Superior temporal gyrus (tissue), 1 donor: ENCODE data around the gene CELA3A.
"Not testable (repeated sequence)": the region's sequence is repeated elsewhere in the genome, so short reads cannot be mapped to it uniquely, and the experiment has no call there.

Experiments
- DNase-seq: peaks from one replicate; pipeline ENCODE4 v3.0.0-alpha.2; 2016; ENCODE audit errors: extremely low spot score

The CELA3A gene

DNA sequence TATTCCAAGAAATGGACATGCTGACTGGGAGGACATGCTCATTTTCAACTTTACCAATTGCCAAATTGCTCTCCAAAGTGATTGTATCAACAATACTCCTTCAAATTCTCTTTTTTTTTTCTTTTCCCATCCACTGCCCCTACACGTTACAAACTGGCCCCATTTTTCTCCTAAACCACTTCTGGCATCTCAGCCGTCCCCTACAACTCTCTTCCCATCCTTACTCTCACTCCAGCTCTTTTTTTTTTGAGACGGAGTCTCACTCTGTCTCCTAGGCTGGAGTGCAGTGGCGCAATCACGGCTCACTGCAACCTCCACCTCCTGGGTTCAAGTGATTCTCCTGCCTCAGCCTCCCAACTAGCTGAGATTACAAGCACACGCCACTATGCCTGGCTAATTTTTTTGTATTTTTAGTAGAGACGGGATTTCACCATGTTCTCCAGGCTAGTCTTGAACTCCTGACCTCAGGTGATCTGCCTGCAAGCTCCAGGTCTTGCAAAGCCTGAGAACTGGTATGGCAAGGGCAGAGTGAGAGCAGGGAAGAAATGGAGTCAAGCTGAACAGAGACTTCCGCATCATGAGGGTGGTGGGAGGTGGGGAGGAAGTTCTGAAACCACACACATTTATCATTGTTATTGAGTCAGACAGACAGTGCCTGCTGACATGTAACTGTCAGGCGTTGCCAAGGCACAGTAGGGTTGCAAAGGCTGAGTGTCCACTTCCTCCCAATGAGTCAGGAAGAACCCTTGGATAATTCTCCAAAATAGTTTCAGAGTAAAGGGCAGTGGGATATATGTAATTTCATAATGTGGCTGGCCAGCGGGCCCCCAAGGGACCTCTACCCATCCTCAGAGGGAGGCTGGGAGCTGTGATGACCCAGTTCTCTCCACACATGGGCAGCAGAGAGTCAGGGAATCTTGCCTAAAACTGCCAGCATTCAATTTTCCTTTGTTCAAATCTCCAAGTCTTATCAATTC is 17.4 kb downstream of the CELA3A start:
- DNase-seq, result no peak

GRCh38 chr1:22021061-22021460 is 19.6 kb downstream of the CELA3A start:
- no peak for DNase-seq

GRCh38 chr1:22024485-22025367 is 23.3 kb downstream of the CELA3A start:
- peak; percentile 89 for DNase-seq

GRCh38 chr1:22025368-22026155 is 24.1 kb downstream of the CELA3A start:
- peak; percentile 50 for DNase-seq

DNA sequence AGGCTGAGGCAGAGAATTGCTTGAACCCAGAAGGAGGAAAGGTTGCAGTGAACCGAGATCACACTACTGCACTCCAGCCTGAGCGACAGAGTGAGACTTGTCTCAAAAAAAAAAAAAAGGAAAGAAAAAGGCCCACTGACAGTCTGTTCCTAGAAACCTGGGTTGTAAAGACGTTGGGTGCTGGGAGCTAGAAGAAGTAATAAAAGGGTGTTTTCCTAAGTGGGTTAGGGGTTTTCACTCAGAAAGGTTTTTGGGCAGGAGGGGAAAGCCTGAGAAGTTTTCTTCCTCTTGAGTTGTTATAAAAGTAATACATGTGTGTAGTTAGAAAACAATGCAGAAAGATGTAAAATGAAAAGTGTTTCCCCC is 25.4 kb downstream of the CELA3A start:
- no peak for DNase-seq

GRCh38 chr1:22030057-22030456 is 28.6 kb downstream of the CELA3A start:
- DNase-seq, result no peak

DNA sequence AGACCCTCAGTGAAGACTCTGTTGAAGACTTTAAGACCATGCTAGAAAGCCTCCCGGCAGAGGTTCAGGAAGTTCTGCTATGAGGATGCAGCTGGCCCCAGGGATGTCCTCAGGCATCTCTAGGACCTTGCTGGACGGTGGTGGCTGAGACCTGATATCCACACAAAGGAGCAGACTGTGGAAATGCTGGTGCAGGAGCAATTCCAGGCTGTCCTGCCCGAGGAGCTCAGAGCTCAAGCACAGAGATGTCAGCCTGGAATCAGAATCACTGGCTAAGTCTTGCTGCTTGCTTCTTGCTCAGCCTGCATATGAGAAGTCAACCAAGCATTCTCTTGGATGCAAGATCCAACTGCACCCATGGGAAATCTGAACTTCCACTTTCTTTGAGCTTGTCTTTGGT is 29.0 kb downstream of the CELA3A start:
- no peak for DNase-seq

DNA sequence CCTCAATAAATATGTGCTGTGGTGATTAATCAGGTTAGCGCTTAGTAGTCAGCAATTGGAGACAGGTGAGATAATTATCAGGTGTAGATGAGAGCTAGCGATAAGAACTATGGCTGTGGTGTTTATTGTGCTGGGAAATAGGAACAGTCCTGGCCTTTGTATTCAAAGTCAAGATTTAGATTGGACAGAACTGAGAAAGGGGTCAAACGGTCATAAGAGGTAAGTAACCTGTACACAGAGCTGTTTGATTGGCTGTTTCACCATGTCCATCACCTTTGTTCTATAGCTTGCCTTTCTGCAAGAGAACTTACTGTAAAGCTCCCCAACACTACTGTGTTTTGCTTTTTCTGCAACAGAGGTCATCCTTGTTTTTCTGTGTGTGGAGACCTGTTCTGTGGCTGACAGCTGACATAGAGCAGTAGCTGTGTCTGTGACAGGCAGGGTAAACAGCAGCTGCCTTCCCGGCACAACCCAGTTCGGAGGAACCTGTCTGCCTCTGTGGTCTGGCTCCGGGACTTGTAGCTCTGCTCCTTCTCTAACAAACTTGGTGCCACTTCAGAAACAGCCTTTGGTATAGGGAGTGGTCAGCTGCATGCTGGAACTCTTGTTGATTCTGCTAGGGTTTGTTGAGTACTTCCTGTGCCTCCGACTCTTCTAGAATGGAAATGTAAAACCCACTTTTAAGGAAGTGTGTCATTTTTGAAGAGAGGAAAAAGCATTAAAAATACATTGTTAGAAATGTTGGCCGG is 29.9 kb downstream of the CELA3A start:
- DNase-seq, result no peak

GRCh38 chr1:22034834-22035233 is 33.4 kb downstream of the CELA3A start:
- not testable (repeated sequence) for DNase-seq

DNA sequence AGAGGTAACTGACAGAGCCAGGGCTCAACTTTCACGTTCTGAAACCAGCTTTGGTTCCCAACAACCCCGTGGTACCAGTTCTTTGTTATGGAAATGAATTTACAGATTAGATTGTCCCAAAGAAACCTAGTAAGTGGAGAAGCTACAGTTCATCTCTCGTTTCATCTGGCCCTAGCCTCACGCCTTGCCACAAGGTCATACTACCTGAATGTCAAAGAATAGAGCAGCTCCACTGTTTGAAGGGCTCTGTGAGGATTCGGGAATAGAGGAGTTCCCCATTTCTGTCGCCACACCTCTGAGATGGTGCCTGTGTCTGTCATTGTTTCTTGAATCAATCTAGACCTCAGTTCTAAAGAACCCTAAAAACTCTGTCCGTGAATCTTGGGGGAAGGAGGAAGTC is 36.1 kb downstream of the CELA3A start:
- DNase-seq, result no peak

GRCh38 chr1:22038036-22038435 is 36.6 kb downstream of the CELA3A start:
- peak; percentile 72 for DNase-seq

GRCh38 chr1:22039594-22040285 is 38.3 kb downstream of the CELA3A start:
- no peak for DNase-seq

DNA sequence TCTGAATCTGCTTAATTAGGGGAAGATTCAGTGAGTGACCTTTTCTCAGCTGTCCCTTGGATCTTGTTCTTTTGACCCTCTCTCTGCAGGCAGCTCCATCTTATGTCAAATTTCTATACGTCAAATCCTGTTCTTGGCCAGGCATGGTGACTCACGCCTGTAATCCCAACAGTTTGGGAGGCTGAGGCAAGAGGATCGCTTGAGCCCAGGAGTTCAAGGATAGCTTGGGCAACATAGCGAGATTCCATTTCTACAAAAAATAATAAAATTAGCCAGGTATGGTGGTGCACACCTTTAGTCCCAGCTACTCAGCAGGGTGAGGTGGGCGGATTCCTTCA is 38.8 kb downstream of the CELA3A start:
- no peak for DNase-seq

DNA sequence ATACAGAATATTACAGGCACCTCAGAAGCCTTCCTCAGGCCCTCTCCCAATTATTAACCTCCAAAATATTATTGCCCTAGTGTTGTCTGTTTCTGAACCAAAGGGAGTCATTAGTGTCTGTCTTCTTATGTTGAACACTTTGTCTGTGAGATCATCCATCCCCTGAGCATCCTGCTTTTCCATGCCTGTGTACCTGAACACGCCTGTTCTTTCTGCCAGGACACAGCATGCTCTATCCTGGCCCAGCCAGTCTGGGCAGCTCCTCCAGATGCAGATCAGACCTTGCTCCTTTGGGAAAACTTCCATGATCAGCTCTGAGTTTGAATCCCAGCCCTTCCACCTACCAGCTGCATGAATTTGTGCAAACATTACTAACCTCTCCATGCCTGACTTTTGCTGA is 40.0 kb downstream of the CELA3A start:
- DNase-seq, result no peak

DNA sequence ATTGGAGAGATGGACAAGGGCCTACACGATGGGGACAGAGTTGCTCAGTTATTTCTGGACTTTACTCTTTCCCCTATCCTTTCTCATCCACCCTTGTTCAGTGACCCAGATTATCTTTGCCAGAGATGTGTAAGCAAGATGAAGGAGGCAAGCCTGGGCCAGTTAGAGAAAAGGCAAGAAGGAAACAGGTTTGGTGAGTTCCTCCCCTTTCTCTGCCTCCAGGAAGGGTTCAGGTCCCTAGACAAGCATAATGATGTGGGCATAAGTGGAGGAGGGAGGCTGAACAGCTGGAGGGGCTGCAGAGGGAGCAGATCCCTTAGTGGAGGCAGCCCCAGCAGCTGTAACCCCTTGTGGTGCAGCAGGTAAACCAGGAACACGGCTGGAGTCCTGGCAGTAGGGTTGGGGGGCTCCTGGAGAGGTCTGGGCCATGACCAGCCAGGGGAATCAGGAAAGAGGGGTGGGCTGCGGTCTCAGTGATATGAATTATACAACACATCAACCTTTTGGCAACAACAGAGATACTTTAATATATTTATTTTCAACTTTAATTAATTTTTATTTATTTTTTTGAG is 41.8 kb downstream of the CELA3A start:
- no peak for DNase-seq

DNA sequence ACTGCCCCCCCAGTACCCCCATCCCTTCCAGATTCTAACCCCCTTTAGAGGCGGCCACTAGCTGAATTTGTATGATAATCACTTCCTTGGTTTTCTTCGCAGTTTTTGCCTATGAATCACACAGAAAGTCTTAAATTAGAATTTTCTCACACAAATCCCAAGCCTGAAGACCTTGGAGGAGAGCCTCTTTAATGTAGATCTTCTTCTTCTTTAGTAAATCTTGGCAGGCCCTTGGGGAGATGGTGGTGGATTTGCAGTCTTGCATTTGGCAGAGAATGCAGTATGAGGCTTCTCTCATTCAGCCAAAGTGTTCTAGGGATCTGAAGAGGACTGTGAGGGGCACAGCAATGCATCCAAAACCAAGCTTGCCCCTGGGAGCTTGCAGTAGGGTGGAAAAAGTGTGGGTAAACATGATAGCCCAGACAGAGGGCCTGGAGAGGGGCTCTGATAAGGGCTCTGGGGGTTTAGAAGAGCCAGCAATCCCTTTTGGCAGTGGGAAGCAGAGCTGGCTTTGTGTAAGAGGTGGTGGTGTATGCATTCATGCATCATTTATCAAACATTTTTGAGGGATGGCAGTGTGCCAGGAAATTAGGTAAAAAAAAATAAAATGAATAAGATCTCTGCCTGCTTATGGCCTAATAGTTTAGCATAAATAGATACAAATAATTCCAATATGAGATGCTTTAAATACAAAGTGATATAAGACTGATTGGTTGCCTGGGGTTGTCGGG is 43.4 kb downstream of the CELA3A start:
- DNase-seq, result peak; percentile 49

DNA sequence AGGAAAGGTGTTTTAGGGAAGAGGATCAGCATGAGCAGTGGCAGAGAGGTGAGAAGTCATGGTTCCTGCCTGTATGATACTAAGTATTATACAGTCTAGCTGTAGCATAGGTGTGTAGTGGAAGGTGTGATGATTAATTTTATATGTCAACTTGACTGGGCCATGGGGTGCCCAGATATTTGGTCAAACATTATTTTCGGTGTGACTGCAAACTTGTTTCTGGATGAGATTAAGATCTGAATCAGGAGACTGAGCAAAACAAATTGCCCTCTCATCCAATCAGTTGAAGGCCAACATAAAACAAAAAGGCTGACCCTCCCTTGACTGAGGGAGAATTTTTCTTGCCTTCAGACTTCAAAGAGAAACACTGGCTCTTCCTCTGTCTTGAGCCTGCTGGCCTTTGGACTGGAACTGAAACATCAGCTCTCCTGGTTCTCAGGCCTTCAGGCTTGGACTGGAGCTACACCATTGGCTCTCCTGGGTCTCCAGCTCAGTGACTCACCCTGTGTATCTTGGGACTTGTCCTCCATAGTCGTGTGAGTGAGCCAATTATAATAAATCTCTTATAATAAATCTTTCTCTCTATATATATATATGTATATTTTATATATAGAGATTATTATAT is 44.3 kb downstream of the CELA3A start:
- no peak for DNase-seq

GRCh38 chr1:22048351-22049192 is 47.1 kb downstream of the CELA3A start:
- DNase-seq, result no peak
